AG04449 (cell line): ENCODE results near the gene CASQ2.

Experiments used
- CTCF ChIA-PET: fragments of 350-600 bp; formaldehyde crosslinking; extraction: SDS; loops from one replicate; lab custom pipeline; 2021; ENCODE audit warnings: antibody characterized with exemption; lab: Yijun Ruan, JAX
- POLR2A ChIA-PET: fragments of 400-600, 350-600 bp; formaldehyde crosslinking; extraction: SDS; loops from one replicate; lab custom pipeline; 2020; ENCODE audit warnings: antibody characterized with exemption, inconsistent platforms; lab: Yijun Ruan, JAX
- DNase-seq: peaks from one replicate; pipeline ENCODE4 v3.0.0-alpha.2; 2010; ENCODE audit warnings: low read depth, low spot score
- H3K4me3 ChIP-seq: 2 replicates; pipeline ENCODE4 v1.5.1; 2011; ENCODE audit warnings: low read depth, mild to moderate bottlenecking, control low read depth, low read length
- TF ChIP-seq, protein P1 (sequence below): IDR thresholded peaks from one replicate; pipeline ENCODE4 v1.5.1; 2011; ENCODE audit warnings: mild to moderate bottlenecking, moderate library complexity, low read length, control low read depth, inconsistent platforms; ENCODE audit not compliant: insufficient read depth; ENCODE audit errors: missing control alignments

CASQ2 gene

DNA sequence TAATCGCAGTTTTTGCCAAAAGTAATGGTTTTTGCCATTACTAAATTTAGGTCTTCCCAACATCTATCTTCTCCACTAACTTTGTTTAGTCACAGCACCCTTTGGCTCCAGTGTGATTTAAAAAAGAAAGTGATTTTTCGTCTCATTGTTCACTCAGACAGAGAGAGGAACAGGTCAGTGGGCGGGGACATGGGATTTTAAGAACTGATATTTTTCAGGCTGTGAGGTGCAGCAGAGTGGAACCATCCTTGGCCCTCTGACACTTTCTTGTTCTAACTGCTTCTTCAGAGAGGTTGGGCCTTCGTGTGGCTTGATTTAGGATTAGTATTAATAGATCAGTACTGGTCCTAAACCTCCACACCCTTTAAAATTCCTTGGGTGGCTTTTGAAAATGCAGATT is 38.8 kb downstream of the CASQ2 start:
- TF ChIP-seq, protein P1, sequence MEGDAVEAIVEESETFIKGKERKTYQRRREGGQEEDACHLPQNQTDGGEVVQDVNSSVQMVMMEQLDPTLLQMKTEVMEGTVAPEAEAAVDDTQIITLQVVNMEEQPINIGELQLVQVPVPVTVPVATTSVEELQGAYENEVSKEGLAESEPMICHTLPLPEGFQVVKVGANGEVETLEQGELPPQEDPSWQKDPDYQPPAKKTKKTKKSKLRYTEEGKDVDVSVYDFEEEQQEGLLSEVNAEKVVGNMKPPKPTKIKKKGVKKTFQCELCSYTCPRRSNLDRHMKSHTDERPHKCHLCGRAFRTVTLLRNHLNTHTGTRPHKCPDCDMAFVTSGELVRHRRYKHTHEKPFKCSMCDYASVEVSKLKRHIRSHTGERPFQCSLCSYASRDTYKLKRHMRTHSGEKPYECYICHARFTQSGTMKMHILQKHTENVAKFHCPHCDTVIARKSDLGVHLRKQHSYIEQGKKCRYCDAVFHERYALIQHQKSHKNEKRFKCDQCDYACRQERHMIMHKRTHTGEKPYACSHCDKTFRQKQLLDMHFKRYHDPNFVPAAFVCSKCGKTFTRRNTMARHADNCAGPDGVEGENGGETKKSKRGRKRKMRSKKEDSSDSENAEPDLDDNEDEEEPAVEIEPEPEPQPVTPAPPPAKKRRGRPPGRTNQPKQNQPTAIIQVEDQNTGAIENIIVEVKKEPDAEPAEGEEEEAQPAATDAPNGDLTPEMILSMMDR: no peak
- DNase-seq: no peak
- CTCF ChIA-PET: no interaction called here
- no peak overlapping the region for H3K4me3 ChIP-seq
- POLR2A ChIA-PET: no interaction called here

DNA sequence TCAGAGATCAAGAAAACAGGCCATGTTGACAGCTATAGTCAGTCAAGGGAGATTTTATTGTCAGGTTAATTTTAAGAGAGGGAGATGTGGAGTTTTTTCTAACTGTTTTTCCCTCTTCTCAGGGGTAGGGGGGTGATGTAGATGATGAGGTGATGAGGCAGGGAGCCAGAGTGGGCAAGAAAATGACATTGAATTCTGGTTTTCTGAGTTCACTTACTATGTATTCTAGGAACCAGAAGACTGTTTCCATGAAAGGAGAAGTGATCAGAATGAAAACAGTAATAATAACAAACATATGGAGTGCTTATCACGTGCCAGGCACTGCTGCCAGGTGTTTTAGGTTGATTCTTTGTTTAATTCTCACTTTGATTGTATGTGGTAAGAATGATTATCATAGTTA is 40.2 kb downstream of the CASQ2 start:
- TF ChIP-seq, protein P1: no peak
- no peak overlapping the region for H3K4me3 ChIP-seq
- ChIA-PET CTCF (interaction anchor here (0.9 to 1.5 kb wide), 3 partner anchors 22 to 253 kb away, joined by 4 to 7 read pairs (median 4); no protein-coding TSS in a partner anchor), POLR2A (no interaction called here)
- DNase-seq: no peak

DNA sequence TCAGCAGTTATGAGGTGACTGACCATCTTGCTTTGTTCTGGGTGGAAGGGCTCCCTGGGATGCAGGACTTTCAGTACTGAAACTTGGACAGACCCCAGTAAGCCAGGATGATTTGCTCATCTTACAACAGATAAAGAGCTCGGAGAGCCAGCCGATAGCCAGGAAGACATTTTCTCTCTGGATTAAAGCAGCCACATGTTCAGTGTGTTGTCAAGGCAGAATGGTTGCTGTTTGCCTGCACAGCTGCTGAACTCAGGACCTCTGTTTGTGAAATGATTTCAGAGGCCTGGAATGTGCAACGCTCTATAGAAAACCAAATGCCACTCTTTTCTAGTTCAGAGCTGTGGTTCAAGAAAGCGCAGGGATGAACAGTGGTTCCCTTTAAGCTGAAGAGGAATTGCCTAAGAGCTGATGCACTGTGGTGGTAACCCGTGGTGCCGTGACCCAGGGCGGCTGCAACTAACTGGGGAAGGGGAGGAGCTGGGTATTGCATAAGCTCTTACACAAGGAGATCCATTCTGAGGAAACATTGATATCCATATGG is 40.7 kb downstream of the CASQ2 start:
- POLR2A ChIA-PET: no interaction called here
- no peak overlapping the region for H3K4me3 ChIP-seq
- TF ChIP-seq, protein P1: no peak
- CTCF ChIA-PET: interaction anchor here (0.9 to 1.5 kb wide), 5 partner anchors 20 to 253 kb away, joined by 3 to 7 read pairs (median 4); no protein-coding TSS in a partner anchor
- DNase-seq: peak; percentile 34

DNA sequence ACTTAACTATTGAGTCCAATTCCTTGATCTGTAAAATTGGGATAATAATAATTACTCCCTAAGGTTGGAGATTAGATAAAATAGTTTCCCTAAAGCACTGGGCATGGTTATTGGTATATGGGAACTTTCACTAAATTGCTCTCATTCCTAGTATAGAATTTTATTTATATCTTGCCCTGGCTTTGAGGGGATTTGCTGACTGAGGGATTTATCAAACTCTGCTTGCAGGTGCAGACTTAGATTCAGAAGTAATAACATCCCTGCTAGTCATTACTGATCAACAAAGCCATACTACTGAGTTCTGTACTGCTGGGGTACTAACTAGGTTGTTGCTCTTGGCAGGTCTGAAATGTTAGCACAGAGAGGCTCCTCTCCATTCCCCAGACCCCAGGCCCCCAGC is 41.9 kb downstream of the CASQ2 start:
- ChIA-PET POLR2A (no interaction called here), CTCF (interaction anchor here (0.5 to 2.8 kb wide), 2 partner anchors 20 to 771 kb away, joined by 3 to 16 read pairs; no protein-coding TSS in a partner anchor)
- TF ChIP-seq, protein P1: no peak
- H3K4me3 ChIP-seq: no peak overlapping the region
- DNase-seq: no peak

DNA sequence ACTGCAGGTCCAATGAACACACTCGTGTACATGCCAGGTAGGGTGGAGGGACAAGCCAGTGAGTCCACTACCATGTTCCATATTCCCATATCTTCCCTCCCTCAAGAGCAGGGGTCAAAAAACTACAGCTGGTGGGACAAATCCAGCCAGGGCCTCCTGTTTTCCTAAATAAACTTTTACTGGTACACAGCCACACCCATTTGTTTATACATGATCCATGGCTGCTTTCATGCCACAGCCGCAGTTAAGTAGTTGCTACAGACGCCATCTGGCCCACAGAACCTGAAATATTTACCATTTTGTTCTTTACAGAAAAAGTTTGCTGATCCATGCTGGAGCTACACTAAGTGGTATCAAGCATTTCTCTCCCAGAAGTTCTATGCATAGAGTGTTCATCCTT is 42.4 kb downstream of the CASQ2 start:
- ChIA-PET POLR2A (no interaction called here), CTCF (interaction anchor here (0.5 to 2.8 kb wide), 2 partner anchors 20 to 772 kb away, joined by 3 to 16 read pairs; no protein-coding TSS in a partner anchor)
- no peak overlapping the region for H3K4me3 ChIP-seq
- no peak for DNase-seq
- TF ChIP-seq, protein P1: no peak

DNA sequence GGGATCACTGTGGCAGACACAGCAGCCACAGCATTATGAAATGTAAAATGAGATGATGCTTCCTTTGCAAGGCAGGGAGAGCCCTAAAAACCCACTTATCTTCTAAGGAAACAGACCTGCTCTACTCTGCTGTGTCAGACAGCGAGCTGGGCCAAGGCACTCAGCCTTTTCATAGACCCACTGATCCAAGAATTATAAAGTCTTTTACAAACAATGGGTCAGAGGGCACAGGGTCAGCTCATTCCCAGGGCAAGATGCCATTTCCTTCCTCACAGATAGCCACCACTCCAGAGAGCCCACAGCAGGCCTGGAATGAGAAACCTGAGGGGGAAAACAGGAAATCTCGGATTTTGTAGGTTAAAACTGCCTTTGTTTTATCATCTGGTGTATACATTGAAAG is 42.9 kb downstream of the CASQ2 start:
- no peak for DNase-seq
- no peak overlapping the region for H3K4me3 ChIP-seq
- ChIA-PET CTCF (interaction anchor here (2.8 kb wide), 1 partner anchor 19 kb away, joined by 16 read pairs; no protein-coding TSS in a partner anchor), POLR2A (no interaction called here)
- TF ChIP-seq, protein P1: no peak
